Hepatocyte (in vitro differentiated cells): ENCODE results near the gene SAGE1. TPM values are rescaled to one million over a fixed set of nuclear protein-coding genes. Genes with fewer than 3 reads are reported as not detected.

Source experiments
- DNase-seq: peaks from one replicate; pipeline ENCODE4 v3.0.0-alpha.2; 2016; ENCODE audit warnings: low spot score
- H2AFZ ChIP-seq: fragments of 200-600 bp; sonication (generic); 2 replicates; pipeline ENCODE4 v1.6.0; 2016; ENCODE audit warnings: antibody characterized with exemption, mild to moderate bottlenecking
- H3K27ac ChIP-seq: fragments of 200-600 bp; sonication (generic); 2 replicates; pipeline ENCODE4 v1.5.1; 2016; ENCODE audit warnings: mild to moderate bottlenecking
- H3K27me3 ChIP-seq: fragments of 200-600 bp; sonication (generic); 2 replicates; pipeline ENCODE4 v1.6.1; 2016
- H3K36me3 ChIP-seq: fragments of 200-600 bp; sonication (generic); replicated peaks from 2 replicates; pipeline ENCODE4 v1.5.1; 2016; ENCODE audit warnings: low read depth; ENCODE audit not compliant: insufficient read depth
- H3K4me1 ChIP-seq: fragments of 200-600 bp; sonication (generic); 2 replicates; pipeline ENCODE4 v1.5.1; 2016; ENCODE audit warnings: mild to moderate bottlenecking, moderate library complexity; ENCODE audit not compliant: insufficient read depth
- H3K4me2 ChIP-seq: fragments of 200-600 bp; sonication (generic); 2 replicates; pipeline ENCODE4 v1.6.0; 2016
- H3K4me3 ChIP-seq: fragments of 200-600 bp; sonication (generic); 2 replicates; pipeline ENCODE4 v1.5.1; 2016; ENCODE audit warnings: mild to moderate bottlenecking
- H3K79me2 ChIP-seq: fragments of 200-600 bp; sonication (generic); 2 replicates; pipeline ENCODE4 v1.6.0; 2017; ENCODE audit warnings: mild to moderate bottlenecking
- H3K9me2 ChIP-seq: fragments of 200-600 bp; sonication (generic); replicated peaks from 2 replicates; pipeline ENCODE4 v1.6.0; 2017; ENCODE audit warnings: mild to moderate bottlenecking; ENCODE audit not compliant: insufficient read depth
- H3K9me3 ChIP-seq: fragments of 200-600 bp; sonication (generic); 2 replicates; pipeline ENCODE4 v1.5.1; 2016; ENCODE audit warnings: low read depth, mild to moderate bottlenecking
- H4K20me1 ChIP-seq: fragments of 200-600 bp; sonication (generic); 2 replicates; pipeline ENCODE4 v1.6.0; 2016; ENCODE audit warnings: mild to moderate bottlenecking; ENCODE audit not compliant: insufficient read depth, poor library complexity, severe bottlenecking
- EZH2 ChIP-seq: fragments of 200-600 bp; sonication (generic); IDR thresholded peaks from 2 replicates; pipeline ENCODE4 v1.6.1; 2016; ENCODE audit warnings: antibody characterized with exemption, mild to moderate bottlenecking, borderline replicate concordance
- EZH2phosphoT487 ChIP-seq: fragments of 200-600 bp; sonication (generic); IDR thresholded peaks from one replicate; pipeline ENCODE4 v1.6.1; 2018; ENCODE audit warnings: antibody characterized with exemption, mild to moderate bottlenecking, low read depth, moderate library complexity; ENCODE audit not compliant: unreplicated experiment, severe bottlenecking
- WGBS: methylation state at CpG from one replicate; pipeline ENCODE4 v1.1.6; 2016; ENCODE audit warnings: low lambda C conversion rate; ENCODE audit errors: missing lambda C conversion rate; 5-methylcytosine and 5-hydroxymethylcytosine counted together
- polyA plus RNA-seq: library from polyadenylated mRNA; unstranded; fragments of >200 nt; fragmentation: Nextera tagmentation; extraction: Ambion mirVana; gene quantifications from 2 replicates; pipeline ENCODE4 v1.2.1, GENCODE V29; 2016
- total RNA-seq: library from RNA; depleted of rRNA; stranded (reverse); fragments of >200 nt; gene quantifications from 2 replicates; pipeline ENCODE4 v1.2.3, GENCODE V29; 2014
- TF ChIP-seq, protein P1 (sequence below): fragments of 200-600 bp; sonication (generic); IDR thresholded peaks from 2 replicates; pipeline ENCODE4 v1.5.1; 2016; ENCODE audit warnings: antibody characterized with exemption, mild to moderate bottlenecking; ENCODE audit not compliant: poor library complexity

The SAGE1 gene
- total and polyA plus RNA-seq, 2 experiments from 2014 or later = not detected

DNA sequence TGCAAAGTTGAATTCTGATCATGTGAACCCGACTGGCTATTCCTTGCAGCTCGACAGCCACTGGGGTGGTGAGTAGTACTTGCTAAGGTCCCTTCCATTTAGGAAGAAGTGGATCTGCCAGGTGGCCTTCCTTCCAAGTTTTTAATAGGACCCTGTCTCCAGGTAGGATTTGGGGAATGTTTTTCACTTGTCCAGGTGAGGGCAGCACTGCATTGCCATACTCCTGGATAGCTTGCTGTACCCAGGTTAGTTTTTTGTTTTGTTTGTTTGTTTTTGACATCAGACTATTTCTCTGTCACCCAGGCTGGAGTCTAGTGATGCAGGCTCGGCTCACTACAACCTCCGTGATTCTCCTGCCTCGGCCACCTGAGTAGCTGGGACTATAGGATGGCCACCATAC is 29.8 kb downstream of the SAGE1 start:
- H3K27me3 ChIP-seq = no peaks in the 10 kb centered on the region
- no peaks in the 10 kb centered on the region for H3K4me1 ChIP-seq
- WGBS = 58% methylated on average over 5 of the region's 5 CpGs
- H2AFZ ChIP-seq = no peak overlapping the region
- H3K79me2 ChIP-seq = no peaks in the 10 kb centered on the region
- TF ChIP-seq, protein P1, sequence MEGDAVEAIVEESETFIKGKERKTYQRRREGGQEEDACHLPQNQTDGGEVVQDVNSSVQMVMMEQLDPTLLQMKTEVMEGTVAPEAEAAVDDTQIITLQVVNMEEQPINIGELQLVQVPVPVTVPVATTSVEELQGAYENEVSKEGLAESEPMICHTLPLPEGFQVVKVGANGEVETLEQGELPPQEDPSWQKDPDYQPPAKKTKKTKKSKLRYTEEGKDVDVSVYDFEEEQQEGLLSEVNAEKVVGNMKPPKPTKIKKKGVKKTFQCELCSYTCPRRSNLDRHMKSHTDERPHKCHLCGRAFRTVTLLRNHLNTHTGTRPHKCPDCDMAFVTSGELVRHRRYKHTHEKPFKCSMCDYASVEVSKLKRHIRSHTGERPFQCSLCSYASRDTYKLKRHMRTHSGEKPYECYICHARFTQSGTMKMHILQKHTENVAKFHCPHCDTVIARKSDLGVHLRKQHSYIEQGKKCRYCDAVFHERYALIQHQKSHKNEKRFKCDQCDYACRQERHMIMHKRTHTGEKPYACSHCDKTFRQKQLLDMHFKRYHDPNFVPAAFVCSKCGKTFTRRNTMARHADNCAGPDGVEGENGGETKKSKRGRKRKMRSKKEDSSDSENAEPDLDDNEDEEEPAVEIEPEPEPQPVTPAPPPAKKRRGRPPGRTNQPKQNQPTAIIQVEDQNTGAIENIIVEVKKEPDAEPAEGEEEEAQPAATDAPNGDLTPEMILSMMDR = peak; percentile 17
- TF ChIP-seq EZH2 = no peak
- no peak for TF ChIP-seq EZH2phosphoT487
- H3K9me3 ChIP-seq = no peaks in the 10 kb centered on the region
- H3K9me2 ChIP-seq = no peaks in the 10 kb centered on the region
- no peaks in the 10 kb centered on the region for H3K36me3 ChIP-seq
- no peaks in the 10 kb centered on the region for H4K20me1 ChIP-seq
- no peak overlapping the region for H3K27ac ChIP-seq
- no peak overlapping the region for H3K4me2 ChIP-seq
- H3K4me3 ChIP-seq = no peak overlapping the region
- no peak for DNase-seq

DNA sequence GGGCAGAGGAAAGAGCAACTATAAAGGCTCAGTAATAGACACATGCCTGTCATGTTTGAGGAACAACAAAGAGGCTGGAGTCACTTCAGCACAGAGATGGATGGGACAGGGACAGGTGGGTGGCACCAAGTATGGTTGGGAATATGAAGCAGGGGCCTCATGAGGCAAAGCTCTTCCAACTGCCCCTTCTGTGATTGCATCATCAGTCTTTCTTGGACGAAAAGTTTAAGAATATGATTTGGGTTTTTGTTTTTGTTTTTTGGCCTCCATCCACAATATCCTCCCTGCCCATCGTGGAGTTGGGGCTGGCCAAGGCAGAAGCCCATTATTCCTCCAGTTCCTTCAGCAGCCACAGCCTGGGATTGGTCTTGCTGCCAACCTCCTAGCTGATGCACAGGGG is 34.4 kb downstream of the SAGE1 start:
- no peaks in the 10 kb centered on the region for H4K20me1 ChIP-seq
- H3K27ac ChIP-seq = no peak overlapping the region
- H3K9me2 ChIP-seq = no peaks in the 10 kb centered on the region
- no peak for DNase-seq
- no peaks in the 10 kb centered on the region for H3K4me1 ChIP-seq
- H3K4me3 ChIP-seq = no peak overlapping the region
- H3K36me3 ChIP-seq = no peaks in the 10 kb centered on the region
- H3K4me2 ChIP-seq = no peak overlapping the region
- H3K27me3 ChIP-seq = no peaks in the 10 kb centered on the region
- TF ChIP-seq EZH2phosphoT487 = no peak
- TF ChIP-seq EZH2 = no peak
- H2AFZ ChIP-seq = no peak overlapping the region
- H3K79me2 ChIP-seq = no peaks in the 10 kb centered on the region
- no peaks in the 10 kb centered on the region for H3K9me3 ChIP-seq
- WGBS = 53% methylated on average over 2 of the region's 2 CpGs

DNA sequence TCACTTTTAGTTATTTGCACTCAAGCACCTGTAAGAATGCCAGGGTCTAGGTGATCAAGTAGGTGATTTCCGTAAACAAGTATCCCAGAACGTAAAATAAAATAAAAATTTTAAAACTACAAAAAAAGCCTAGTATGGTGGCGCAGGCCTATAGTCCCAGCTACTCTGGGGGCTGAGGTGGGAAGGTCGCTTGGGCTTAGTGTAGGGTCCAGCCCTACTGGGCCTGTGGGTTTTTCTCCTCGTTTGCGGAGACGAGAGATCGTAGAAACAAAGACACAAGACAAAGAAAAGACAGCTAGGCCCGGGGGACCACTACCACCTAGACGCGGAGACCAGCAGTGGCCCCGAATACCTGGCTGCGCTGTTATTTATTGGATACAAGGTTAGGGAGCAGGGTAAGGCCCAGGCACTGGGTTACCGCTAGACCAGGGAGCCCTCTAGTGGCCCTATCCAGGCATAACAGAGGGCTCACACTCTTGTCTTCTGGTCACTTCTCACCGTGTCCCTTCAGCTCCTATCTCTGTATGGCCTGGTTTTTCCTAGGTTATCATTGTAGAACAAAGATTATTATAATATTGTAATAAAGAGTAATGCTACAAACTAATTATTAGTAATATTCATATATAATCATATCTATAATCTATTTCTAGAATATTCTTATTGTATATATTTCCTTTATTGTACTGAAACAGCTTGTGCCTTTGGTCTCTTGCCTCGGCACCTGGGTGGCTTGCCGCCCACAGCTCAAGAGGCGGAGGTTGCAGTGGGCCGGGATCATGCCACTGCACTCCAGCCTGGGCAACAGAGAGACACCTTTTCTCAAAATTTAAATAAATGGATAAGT is 38.4 kb downstream of the SAGE1 start:
- H3K9me3 ChIP-seq = no peaks in the 10 kb centered on the region
- no peaks in the 10 kb centered on the region for H3K4me1 ChIP-seq
- H3K27me3 ChIP-seq = no peaks in the 10 kb centered on the region
- 51% methylated on average over 19 of the region's 19 CpGs for WGBS
- peak; percentile 57 for DNase-seq
- H3K27ac ChIP-seq = no peak overlapping the region
- H2AFZ ChIP-seq = no peak overlapping the region
- H4K20me1 ChIP-seq = no peaks in the 10 kb centered on the region
- no peaks in the 10 kb centered on the region for H3K36me3 ChIP-seq
- H3K4me2 ChIP-seq = no peak overlapping the region
- no peaks in the 10 kb centered on the region for H3K9me2 ChIP-seq
- TF ChIP-seq, protein P1 = peak; percentile 54
- TF ChIP-seq EZH2 = no peak
- no peak for TF ChIP-seq EZH2phosphoT487
- no peak overlapping the region for H3K4me3 ChIP-seq
- H3K79me2 ChIP-seq = no peaks in the 10 kb centered on the region

DNA sequence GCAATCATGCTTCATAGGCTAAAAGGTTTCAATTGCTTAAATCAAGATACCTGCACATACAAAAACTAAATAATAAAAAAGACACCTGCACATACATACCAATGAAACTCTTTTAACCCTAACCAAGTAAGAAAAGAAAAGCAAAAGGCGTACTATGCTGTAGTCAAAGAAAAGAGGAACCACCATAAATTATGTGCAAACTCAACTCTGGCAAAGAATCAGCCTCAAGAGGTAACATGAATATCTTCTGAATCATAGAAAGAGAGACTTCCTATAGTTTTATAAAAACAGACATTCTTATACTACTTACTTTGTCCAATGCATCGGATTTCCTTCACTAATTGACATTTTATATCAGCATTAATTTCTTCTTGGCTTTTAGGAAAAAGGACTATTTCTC is 51.0 kb downstream of the SAGE1 start:
- Histone ChIP-seq H3K9me2 (no peaks in the 10 kb centered on the region), H3K27me3 (no peaks in the 10 kb centered on the region), H3K79me2 (no peaks in the 10 kb centered on the region), H3K4me2 (no peak overlapping the region), H3K9me3 (no peaks in the 10 kb centered on the region), H3K4me1 (no peaks in the 10 kb centered on the region), H4K20me1 (no peaks in the 10 kb centered on the region), H3K27ac (no peak overlapping the region), H3K36me3 (no peaks in the 10 kb centered on the region), H3K4me3 (no peak overlapping the region), H2AFZ (no peak overlapping the region)
- TF ChIP-seq EZH2phosphoT487 (no peak), EZH2 (no peak)
- TF ChIP-seq, protein P1 = no peak
- 83% methylated on average over 2 of the region's 2 CpGs for WGBS
- no peak for DNase-seq
